ENCODE measurements around the gene RRAD.
A peak's percentile ranks its signal among the peaks of the same experiment; 100 is the strongest.
"Not testable (repeated sequence)": the region's sequence is repeated elsewhere in the genome, so short reads cannot be mapped to it uniquely, and the experiment has no call there.

The RRAD gene

DNA sequence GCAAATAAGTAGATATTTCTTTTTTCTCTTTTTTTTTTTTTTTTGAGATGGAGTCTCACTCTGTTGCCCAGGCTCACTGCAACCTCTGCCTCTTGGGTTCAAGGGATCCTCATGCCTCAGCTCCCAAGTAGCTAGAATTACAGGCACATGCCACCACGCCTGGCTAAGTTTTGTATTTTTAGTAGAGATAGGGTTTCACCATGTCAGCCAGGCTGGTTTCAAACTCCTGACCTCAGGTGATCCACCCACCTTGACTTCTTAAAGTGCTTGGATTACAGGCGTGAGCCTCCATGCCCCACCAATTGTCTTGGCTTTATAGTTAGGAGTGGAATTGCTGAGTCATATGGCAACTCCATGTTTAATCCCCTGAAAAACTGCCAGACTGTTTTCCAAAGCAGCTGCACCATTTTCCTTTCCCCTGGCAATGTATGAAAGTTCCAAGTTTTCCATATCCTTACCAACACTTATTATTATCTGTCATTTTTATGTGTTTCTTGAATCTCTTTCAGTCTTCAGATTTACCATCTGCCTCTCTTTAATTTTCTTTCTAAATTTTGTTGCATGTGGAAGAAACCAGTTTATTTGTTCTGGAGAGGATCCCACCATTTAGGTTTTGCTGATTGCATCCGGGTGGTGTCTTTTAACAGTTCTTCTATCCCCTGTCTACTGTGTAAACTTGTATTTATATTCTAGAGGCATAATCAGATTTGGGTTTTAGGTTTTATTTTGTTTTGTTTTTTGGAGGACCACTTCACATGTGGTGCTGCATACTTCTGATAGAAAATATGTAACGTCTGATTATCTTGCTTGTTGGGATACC, 25.8 kb upstream of the RRAD start:
- DNase-seq (ENCODE audit: low read depth, low spot score), result no peak

DNA sequence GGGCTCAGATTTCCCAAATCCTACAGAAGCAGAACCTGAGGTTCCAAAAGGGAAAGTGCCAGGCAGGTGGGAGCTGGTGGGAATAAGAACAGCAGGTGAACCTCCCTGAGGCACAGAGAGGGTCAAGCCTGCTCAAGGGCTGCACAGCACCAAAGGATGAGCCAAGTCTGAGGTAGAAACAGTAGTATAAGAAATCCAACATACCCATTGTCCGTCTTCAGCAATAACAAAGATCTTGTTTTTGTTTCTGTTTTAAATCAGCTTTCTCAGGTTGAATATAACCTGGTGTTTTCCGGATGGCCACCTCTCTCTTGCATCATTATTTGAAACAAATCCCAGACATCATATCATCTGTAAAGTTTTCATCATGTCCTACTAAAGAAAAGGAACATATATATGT, 25.1 kb upstream of the RRAD start:
- no peak for DNase-seq (ENCODE audit: low read depth, low spot score)

DNA sequence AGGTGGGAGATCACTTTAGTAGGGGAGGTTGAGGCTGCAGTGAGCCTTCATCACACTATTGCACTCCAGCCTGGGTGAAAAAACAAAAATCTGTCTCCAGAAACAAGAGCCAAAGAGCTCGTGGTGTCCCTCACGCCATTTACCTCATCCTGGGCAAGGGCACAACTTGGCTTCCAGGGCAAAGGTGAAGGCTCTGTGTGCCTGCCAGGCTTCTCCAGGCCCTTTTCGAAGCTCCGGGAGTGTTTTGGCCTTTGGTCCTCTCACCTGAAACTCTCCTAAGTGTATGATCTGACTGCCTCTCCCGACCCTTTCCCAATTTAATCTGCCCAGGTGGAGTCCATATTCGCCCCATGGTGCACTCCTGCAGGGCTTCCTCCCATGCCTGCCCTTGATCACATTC, 24.1 kb upstream of the RRAD start:
- DNase-seq (ENCODE audit: low read depth, low spot score), result no peak

DNA sequence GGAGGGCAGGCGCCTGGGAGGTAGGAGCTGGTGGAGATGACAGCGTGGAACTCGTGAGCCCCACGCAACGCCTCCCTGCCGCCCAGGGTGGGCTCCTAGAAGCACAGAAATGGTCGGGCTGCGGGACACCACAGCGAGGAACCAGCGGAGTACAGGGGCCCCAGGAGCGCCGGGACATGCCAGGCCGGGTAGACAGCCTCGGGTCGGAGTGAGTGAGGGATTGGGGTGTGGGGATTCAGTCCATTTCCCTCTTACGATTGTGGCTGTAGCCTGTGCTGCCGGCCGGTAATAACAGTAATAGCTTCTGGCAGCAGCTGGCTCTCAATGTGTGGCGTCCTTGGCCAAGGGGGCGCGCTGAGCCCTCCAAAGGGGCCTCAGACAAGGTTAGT, 23.5 kb upstream of the RRAD start:
- DNase-seq (ENCODE audit: low read depth, low spot score), result no peak

DNA sequence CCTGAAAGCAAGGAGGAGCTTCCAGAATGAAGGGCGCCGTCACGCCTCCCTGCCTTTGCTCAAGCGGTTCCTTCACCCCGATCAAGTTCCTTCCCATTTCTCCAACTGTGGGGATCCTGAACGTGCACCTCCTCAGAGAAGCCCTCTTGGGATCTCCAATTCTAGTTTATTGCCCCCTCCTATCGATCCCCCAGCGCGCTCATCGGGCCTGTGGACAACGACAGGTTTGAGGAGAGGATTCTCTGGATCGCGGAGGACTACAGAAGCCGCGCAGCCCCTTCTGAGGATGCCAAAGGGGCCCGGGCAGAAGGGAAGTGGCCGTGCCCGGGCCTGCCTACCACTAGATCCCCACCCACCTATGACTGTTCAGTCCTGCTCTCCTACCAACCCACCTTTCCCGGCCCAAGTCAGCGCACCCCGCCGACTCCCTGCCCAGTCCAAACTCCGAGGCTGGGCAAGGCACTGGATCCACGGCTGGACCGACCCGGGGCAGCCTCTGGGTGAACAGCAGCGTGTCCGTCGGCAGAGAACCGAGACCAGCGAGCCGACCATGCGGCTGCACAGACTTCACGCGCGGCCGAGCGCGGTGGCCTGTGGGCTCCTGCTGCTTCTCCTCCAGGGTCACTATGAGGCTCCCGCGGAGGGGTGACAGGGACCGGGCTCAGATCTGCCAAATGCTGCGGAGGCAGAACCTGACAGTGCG, 22.9 kb upstream of the RRAD start:
- DNase-seq (ENCODE audit: low read depth, low spot score), result no peak

DNA sequence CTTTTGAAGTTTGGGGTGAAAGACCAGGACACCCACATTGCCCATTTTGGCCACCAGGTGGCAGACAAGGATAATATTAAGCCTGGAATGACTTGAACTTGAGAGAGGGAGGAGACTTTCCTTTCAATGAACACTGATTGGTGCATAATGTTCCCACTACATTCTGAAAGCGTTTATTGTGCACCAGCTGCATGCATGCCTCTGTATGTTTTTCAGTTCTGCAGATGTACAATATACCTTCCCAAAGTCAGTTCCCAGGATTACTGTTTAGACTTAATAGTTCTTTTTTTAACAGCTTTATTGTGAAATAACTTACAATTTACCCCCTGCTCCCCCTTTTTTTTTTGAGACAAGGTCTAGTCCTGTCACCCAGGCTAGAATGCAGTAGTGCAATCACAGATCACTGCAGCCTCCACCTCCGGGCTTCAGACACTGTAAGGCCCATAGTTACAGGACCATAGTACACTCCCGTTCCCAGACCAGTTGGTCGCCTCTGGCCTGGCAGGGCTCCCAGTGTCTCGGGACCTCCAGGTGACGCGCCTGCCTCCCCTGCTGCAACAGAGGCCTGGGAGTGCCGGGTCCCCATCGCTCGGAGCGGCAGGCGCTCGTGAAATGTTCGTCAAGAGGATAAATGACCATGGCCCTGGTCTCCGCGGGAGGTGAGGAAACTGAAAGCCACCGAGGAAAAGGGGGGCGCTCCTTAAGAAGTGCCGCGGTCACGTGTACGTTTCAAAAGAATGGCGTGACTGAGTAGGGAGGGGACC, 22.1 kb upstream of the RRAD start:
- DNase-seq (ENCODE audit: low read depth, low spot score), result peak; percentile 60

DNA sequence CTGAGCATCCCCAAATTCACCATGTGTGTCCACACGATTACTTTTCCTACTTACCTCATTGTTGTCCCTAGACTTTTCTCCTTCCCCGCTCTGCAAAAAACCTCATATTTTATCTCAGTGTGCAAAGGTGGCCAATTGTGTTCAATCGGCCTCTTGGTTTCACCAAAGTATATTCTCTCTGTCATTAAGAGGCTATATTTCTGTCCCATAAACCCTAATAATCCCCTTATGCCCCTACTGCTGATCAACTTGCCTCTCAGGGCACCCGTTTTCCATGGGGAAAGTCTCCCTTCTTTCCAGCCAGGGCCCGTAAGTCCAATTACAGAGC, 21.6 kb upstream of the RRAD start:
- no peak for DNase-seq (ENCODE audit: low read depth, low spot score)

DNA sequence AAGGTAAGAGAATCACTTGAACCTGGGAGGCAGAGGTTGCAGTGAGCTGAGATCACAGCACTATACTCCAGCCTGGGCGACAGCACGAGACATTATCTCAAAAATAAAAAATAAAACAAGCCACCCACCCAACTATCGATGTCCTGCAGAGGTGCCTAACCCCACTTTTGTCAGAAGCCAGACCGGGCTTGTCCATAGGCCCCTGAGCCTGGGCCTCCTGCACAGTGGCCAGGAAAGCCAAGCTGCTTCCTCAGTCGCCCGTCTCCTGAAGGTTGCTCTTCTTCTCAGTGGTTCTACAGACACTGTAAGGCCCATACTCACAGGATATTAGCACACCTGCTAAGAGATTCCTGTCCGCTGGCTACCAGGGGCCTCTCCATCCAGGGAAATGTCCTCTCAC, 21.2 kb upstream of the RRAD start:
- no peak for DNase-seq (ENCODE audit: low read depth, low spot score)

DNA sequence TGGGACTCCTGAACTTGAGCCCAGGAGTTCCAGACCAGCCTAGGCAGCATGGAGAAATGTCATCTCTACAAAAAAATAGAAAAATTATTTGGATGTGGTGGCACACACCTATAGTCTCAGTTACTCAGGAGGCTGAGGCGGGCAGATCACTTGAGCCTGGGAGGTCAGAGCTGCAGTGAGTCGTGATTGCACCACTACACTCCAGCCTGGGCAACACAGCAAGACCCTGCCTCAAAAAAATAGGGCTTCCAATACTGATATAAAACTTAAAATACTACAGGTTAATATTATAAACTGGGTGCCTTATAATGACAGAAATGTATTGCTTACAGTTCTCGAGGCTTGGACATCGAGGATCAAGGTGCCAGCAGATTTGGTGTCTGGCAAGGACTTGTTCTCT, 20.6 kb upstream of the RRAD start:
- DNase-seq (ENCODE audit: low read depth, low spot score), result no peak

DNA sequence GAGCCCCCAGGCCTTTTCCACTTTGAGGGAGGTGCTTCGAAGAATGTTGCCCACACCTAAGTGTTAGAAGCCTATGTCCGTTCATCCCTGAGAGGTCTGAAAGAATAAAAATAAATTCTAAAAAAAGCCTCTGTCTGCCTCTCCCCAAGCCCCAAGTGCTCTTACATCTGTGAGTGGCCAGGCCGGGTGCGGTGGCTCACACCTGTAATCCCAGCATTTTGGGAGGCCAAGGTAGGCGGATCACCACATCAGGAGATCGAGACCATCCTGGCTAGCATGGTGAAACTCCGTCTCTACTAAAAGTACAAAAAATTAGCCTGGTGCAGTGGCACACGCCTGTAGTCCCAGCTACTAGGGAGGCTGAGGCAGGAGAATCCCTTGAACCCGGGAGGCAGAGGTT, 19.6 kb upstream of the RRAD start:
- not testable (repeated sequence) for DNase-seq (ENCODE audit: low read depth, low spot score)

DNA sequence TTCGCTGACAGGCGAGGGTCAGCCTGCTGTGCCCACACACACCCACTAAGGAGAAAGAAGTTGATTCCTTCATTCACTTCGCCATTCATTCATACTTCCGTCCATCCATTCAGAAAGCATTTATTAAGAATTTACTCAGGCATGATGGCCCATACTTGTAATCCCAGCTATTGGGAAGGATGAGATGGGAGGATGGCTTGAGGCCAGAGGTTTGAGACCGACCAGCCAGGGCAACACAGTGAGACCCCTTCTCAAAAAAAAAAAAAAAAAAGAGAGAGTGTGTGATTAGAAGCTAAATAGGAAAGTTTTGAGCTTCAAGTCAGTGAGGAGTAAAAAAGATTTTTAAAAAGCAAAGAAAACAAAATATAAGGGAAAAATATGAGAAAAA, 18.7 kb upstream of the RRAD start:
- no peak for DNase-seq (ENCODE audit: low read depth, low spot score)

DNA sequence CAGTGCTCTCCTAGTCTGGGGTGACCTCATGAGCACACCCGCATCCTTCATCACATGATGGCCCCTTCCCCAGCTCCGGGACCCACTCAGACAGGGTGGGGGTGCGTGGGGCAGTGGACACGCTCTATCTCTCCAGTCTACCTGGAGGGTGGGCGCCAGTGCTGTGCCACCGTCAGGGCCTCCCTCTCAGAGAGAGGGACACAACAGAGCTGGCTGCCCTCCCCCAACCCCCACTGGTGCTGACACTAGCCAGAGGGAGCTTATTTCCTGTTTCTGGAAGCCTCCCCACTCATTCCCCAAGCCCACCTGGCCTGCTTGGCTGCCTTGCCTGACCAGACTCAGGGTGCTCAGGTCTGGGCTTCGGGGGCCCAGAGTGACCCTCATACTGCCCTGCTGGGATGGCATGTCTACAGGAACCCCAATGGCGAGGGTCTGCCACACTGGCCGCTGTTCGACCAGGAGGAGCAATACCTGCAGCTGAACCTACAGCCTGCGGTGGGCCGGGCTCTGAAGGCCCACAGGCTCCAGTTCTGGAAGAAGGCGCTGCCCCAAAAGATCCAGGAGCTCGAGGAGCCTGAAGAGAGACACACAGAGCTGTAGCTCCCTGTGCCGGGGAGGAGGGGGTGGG, 18.2 kb upstream of the RRAD start:
- DNase-seq (ENCODE audit: low read depth, low spot score), result no peak

DNA sequence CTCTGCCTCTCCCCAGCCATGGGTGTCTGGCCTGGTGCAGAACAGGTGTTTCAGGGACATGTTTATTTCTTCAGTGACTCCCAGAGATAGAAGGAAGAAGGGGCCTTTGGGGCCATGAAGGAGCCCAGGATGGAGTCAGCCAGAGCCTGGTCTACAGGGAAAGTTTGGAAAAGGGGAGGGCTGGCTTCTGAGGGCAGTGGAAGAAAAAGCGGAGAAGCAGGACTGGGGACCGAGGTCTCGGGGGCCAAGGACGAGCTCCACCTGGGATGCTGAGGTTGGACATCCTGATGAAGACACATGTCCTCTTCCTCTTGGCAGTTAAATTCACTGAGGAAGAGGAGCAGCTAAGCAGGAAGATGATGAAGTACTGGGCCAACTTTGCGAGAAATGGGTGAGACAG, 17.6 kb upstream of the RRAD start:
- DNase-seq (ENCODE audit: low read depth, low spot score), result no peak

DNA sequence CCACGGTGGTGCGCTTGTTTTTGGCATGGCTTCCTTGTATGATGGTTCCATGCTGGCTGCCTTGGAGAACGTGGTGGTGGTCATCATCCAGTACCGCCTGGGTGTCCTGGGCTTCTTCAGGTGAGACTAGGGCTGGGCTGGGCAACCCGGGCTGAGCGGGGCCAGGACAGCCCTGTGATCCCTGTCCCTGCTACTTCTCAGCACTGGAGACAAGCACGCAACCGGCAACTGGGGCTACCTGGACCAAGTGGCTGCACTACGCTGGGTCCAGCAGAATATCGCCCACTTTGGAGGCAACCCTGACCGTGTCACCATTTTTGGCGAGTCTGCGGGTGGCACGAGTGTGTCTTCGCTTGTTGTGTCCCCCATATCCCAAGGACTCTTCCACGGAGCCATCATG, 14.9 kb upstream of the RRAD start:
- no peak for DNase-seq (ENCODE audit: low read depth, low spot score)

DNA sequence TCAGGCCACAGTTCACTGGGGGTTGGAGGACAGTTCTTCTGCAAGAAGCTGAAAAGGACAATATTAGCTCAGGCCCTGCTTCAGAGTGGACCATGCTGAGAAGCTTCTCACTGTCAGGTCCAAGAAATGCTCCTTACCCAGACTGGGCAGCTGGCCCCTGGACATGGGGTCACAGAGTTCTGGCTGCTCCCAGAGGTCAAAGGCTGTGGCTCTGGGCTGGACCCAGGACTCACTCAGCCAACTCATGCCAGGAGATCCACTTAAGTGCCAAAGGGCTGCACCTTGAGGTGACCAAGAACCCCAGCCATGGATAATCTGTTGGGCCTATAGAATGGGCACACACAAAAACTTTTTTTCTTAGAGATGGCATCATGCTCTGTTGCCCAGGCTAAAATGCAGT, 14.0 kb upstream of the RRAD start:
- DNase-seq (ENCODE audit: low read depth, low spot score), result no peak

DNA sequence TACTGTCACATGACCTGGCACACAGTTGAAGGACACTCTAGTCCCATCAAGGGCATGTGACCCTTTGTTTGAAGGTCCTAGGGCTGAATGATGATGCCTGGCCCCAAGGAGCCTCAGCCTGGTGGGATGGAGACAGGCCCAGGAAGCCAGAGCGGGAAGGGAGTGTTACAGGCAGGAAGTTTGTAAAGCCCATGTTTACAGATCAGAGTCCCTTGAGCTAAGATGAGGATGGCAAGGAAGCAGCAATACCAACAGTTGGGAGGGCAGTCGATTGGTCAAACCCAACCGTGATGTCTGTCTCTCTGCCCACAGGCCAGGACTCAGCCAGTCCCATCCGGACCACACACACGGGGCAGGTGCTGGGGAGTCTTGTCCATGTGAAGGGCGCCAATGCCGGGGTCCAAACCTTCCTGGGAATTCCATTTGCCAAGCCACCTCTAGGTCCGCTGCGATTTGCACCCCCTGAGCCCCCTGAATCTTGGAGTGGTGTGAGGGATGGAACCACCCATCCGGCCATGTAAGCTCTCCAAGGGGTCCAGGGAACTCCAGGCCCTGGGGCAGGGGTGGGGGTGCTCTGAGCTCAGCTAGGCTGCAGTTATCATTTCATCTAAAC, 12.5 kb upstream of the RRAD start:
- no peak for DNase-seq (ENCODE audit: low read depth, low spot score)

DNA sequence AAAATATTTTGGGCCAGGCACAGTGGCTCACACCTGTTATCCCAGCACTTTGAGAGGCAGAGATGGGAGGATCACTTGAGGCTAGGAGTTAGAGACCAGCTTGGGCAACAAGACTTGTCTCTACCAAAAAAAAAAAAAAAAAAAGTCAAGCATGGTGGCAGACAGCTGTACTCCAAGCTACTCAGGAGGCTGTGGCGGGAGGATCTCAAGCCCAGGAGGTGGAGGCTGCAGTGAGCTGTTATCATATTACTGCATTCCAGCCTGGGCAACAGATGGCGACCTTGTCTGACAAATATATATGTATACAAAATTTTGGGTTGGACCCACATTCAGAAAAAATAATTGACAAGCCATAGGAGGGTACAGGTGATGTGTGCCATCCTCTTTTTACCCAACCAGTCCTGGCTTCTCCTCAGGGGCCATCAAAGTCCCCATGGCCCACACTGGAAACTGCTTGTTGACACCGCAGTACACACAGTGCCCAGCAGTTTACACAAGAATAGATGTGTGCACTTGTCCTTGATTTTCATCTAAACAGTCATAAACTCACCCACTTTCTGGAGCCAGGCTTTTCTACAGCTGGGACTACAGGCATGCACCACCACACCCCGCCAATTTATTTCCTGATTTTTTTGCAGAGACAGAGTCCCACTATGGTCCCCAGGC, 11.7 kb upstream of the RRAD start:
- DNase-seq (ENCODE audit: low read depth, low spot score), result no peak

DNA sequence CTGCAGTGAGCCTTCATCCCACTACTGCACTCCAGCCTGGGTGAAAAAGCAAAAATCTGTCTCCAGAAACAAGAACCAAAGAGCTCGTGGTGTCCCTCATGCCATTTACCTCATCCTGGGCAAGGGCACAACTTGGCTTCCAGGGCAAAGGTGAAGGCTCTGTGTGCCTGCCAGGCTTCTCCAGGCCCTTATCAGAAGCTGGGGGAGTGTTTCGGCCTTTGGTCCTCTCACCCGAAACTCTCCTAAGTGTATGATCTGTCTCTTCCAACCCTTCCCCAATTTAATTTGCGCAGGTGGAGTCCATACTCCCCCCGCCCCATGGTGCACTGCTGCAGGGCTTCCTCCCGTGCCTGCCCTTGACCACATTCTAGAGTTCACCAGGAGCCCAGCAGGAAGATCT, 11.1 kb upstream of the RRAD start:
- DNase-seq (ENCODE audit: low read depth, low spot score), result no peak

DNA sequence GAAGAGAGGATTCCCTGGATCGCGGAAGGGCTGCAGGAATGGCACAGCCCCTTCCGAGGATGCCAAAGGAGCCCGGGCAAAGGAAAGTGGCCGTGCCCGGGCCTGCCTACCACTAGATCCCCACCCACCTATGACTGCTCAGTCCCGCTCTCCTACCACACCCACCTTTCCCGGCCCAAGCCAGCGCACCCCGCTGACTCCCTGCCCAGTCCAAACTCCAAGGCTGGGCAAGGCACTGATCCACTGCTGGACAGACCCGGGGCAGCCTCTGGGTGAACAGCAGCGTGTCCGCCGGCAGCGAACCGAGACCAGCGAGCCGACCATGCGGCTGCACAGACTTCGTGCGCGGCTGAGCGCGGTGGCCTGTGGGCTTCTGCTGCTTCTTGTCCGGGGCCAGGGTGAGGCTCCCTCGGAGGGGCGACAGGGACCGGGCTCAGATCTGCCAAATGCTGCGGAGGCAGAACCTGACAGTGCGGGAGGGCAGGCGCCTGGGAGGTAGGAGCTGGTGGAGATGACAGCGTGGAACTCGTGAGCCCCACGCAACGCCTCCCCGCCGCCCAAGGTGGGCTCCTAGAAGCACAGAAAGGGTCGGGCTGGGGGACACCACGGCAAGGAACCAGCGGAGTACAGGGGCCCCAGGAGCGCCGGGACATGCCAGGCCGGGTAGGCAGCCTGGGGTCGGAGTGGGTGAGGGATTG, 10.1 kb upstream of the RRAD start, which contains the start of gene CES2:
Gene CES2 (plus strand): TSS at position 203 of the 698 bp plus-strand sequence. CDS start 120 bp downstream, at position 323.
- DNase-seq (ENCODE audit: low read depth, low spot score), result no peak

DNA sequence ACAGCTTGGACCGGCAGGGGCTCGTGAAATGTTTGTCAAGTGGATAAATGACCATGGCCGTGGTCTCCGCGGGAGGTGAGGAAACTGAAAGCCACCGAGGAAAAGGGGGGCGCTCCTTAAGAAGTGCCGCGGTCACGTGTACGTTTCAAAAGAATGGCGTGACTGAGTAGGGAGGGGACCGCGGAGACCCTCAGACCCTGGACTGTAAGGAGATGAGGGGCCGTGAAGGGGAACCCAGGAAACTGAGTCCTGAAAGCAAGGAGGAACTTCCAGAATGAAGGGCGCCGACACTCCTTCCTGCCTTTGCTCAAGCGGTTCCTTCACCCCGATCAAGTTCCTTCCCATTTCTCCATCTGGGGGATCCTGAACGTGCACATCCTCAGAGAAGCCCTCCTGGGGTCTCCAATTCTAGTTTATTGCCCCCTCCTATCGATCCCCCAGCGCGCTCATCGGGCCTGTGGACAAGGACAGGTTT, 9.5 kb upstream of the RRAD start:
- DNase-seq (ENCODE audit: low read depth, low spot score), result not testable (repeated sequence)

All from activated naive CD8-positive, alpha-beta T cell treated with anti-CD3 and anti-CD28 coated beads, Interleukin-2, amount 50 U/mL, for 16 hours (primary cell).